Measurements from ENCODE around the gene CFP. TPM values are rescaled to one million over a fixed set of nuclear protein-coding genes. Genes with fewer than 3 reads are reported as not detected.

The CFP gene
- total and polyA plus RNA-seq, 8 donors: 4.2 to 25.4 (median 6.3) TPM

- H3K27ac ChIP-seq: no peak overlapping the region
- peaks cover 0 to 6% of the 10 kb centered on the region in 2 donors for H3K4me1 ChIP-seq
- intact Hi-C loops (cut with DNase I): no loop called here
- ATAC-seq: no peak
- H3K9me3 ChIP-seq: no peaks in the 10 kb centered on the region
- TF ChIP-seq CTCF (IDR thresholded peaks at IDR 0.05): no peak
- H3K4me3 ChIP-seq: no peak overlapping the region
- peaks cover 0 to 7% of the 10 kb centered on the region in 2 donors for H3K36me3 ChIP-seq
- DNase-seq: no peak
- peaks cover 0 to 19% of the 10 kb centered on the region in 2 donors for H3K27me3 ChIP-seq
Observed at GRCh38 chrX:47621851-47622250, 7.9 kb downstream of the CFP start.

- ATAC-seq: no peak
- intact Hi-C loops (cut with DNase I): no loop called here
- Histone ChIP-seq H3K9me3 (no peaks in the 10 kb centered on the region), H3K4me1 (peaks cover 0 to 6% of the 10 kb centered on the region in 2 donors), H3K27me3 (peaks cover 0 to 19% of the 10 kb centered on the region in 2 donors), H3K36me3 (no peaks in the 10 kb centered on the region), H3K4me3 (no peak overlapping the region), H3K27ac (no peak overlapping the region)
- no peak for TF ChIP-seq CTCF (IDR thresholded peaks at IDR 0.05)
- DNase-seq: no peak
Observed at GRCh38 chrX:47620303-47620685, 9.4 kb downstream of the CFP start.

GRCh38 chrX:47619486-47620302, 10.0 kb downstream of the CFP start, which contains the start of gene SYN1:
SYN1 (minus strand) TSS chrX:47619857; CDS start chrX:47619728, 129 bp downstream.
- intact Hi-C loops (cut with DNase I): no loop called here
- Histone ChIP-seq H3K4me3 (peak within 1 kb of the TSS in 1 of 2 donors; percentile 31), H3K27me3 (peaks cover 0 to 19% of the 10 kb centered on the region in 2 donors), H3K36me3 (no peaks in the 10 kb centered on the region), H3K4me1 (peaks cover 0 to 6% of the 10 kb centered on the region in 2 donors), H3K27ac (no peak within 1 kb of the TSS), H3K9me3 (no peaks in the 10 kb centered on the region)
- no peak for TF ChIP-seq CTCF (IDR thresholded peaks at IDR 0.05)
- ATAC-seq: peak; percentile 95
- DNase-seq: peak; percentile 66 to 92 (median 86)

GRCh38 chrX:47618923-47619485, 10.7 kb downstream of the CFP start:
- no peak for TF ChIP-seq CTCF (IDR thresholded peaks at IDR 0.05)
- DNase-seq (no peak), ATAC-seq (no peak)
- peaks cover 0 to 3% of the 10 kb centered on the region in 2 donors for H3K4me1 ChIP-seq
- peak overlapping the region in 1 of 2 donors; percentile 31 for H3K4me3 ChIP-seq
- intact Hi-C loops (cut with DNase I): no loop called here
- H3K9me3 ChIP-seq: no peaks in the 10 kb centered on the region
- peaks cover 0 to 18% of the 10 kb centered on the region in 2 donors for H3K27me3 ChIP-seq
- no peaks in the 10 kb centered on the region for H3K36me3 ChIP-seq
- H3K27ac ChIP-seq: no peak overlapping the region

DNA sequence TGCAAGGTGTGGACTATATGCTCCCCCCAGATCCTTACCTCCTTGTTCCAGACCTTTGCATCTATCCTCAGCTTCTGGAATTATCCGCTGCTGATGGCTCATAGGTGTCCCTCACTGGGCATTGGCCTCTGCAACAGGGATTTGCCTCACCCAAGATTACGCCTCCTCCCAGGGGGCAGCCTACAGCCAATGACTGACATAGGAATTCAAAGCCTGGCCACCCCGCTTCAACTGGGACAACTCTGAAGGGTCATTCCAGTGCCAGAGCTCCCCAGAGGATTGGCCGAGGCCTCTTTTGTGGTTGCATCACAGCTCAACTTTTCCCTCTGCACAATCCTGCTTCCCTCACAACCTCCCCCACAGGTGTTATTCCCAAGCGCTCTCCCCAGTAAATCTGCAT, 15.1 kb downstream of the CFP start:
- intact Hi-C loops (cut with DNase I): no loop called here

More for the DNA sequence above, 15.1 kb downstream of the CFP start:
- Histone ChIP-seq H3K4me1 (peaks cover 0 to under 1% of the 10 kb centered on the region in 2 donors), H3K27ac (no peak overlapping the region), H3K27me3 (peaks cover 0 to 10% of the 10 kb centered on the region in 2 donors), H3K36me3 (no peaks in the 10 kb centered on the region), H3K9me3 (no peaks in the 10 kb centered on the region), H3K4me3 (no peak overlapping the region)
- ATAC-seq (no peak), DNase-seq (no peak)
- TF ChIP-seq CTCF (IDR thresholded peaks at IDR 0.05): no peak
